T-helper 17 cell (primary cell): Measurements from ENCODE around the gene EML4. TPM values are rescaled to one million over a fixed set of nuclear protein-coding genes. Genes with fewer than 3 reads are reported as not detected.

Experiments
- ATAC-seq: fragments of 150-1000 bp; cut with Tn5 transposase; 2 replicates; pipeline ENCODE4 v1.10.0; 2021; ENCODE audit warnings: mild to moderate bottlenecking, moderate library complexity
- DNase-seq, 3 donors: peaks; one replicate each; pipeline versions ENCODE4 v3.0.0 to v3.0.0-alpha.2; 2020 to 2021
- H3K9me3 ChIP-seq: one replicate; pipeline ENCODE4 v1.7.0; 2013; ENCODE audit warnings: low read length, mild to moderate bottlenecking; ENCODE audit not compliant: control insufficient read depth, poor library complexity, severe bottlenecking
- H3K27ac Mint-ChIP-seq: one replicate; pipeline ENCODE4 v1.8.0; 2022; ENCODE audit warnings: mild to moderate bottlenecking, moderate library complexity, mixed read lengths
- H3K27me3 Mint-ChIP-seq: one replicate; pipeline ENCODE4 v1.8.0; 2022; ENCODE audit warnings: mixed read lengths
- H3K36me3 Mint-ChIP-seq: one replicate; pipeline ENCODE4 v1.8.0; 2022; ENCODE audit warnings: low read depth, mixed read lengths
- H3K4me1 Mint-ChIP-seq: one replicate; pipeline ENCODE4 v1.8.0; 2022; ENCODE audit warnings: mild to moderate bottlenecking, mixed read lengths
- H3K4me3 Mint-ChIP-seq: one replicate; pipeline ENCODE4 v1.8.0; 2022; ENCODE audit warnings: mild to moderate bottlenecking, moderate library complexity, mixed read lengths
- total RNA-seq, 4 donors: library from RNA in 2 of 4; stranded (reverse) in 2 of 4; gene quantifications; one replicate each; pipeline ENCODE4 v1.2.3 and lab custom pipeline; 2022 to 2026

EML4 gene
- total RNA-seq, 2 donors from 2014 or later = 292 to 348 TPM

- peaks cover 51% of the 10 kb centered on the region for H3K4me1 Mint-ChIP-seq
- H3K27ac Mint-ChIP-seq = peak overlapping the region; percentile 71
- no peaks in the 10 kb centered on the region for H3K9me3 ChIP-seq
- H3K4me3 Mint-ChIP-seq = no peak overlapping the region
- DNase-seq (no peak), ATAC-seq (no peak)
- H3K36me3 Mint-ChIP-seq = peaks cover 9% of the 10 kb centered on the region
- no peaks in the 10 kb centered on the region for H3K27me3 Mint-ChIP-seq
Measured at GRCh38 chr2:42186945-42187632, 17.9 kb downstream of the EML4 start.

GRCh38 chr2:42187886-42188285 lies 18.7 kb downstream of the EML4 start:
- Mint-ChIP-seq H3K27ac (peak overlapping the region; percentile 56), H3K4me3 (peak overlapping the region; percentile 9)

GRCh38 chr2:42189235-42189566 lies 20.0 kb downstream of the EML4 start:
- H3K4me3 Mint-ChIP-seq = peak overlapping the region; percentile 66
- H3K4me1 Mint-ChIP-seq = peaks cover 55% of the 10 kb centered on the region
- no peaks in the 10 kb centered on the region for H3K9me3 ChIP-seq
- peak overlapping the region; percentile 56 for H3K27ac Mint-ChIP-seq
- H3K36me3 Mint-ChIP-seq = peaks cover 9% of the 10 kb centered on the region
- no peak for DNase-seq
- no peaks in the 10 kb centered on the region for H3K27me3 Mint-ChIP-seq
- ATAC-seq = no peak

More at GRCh38 chr2:42187886-42188285, 18.7 kb downstream of the EML4 start:
- H3K4me1 Mint-ChIP-seq = peaks cover 48% of the 10 kb centered on the region
- peaks cover 9% of the 10 kb centered on the region for H3K36me3 Mint-ChIP-seq
- H3K9me3 ChIP-seq = no peaks in the 10 kb centered on the region
- ATAC-seq (no peak), DNase-seq (no peak)
- H3K27me3 Mint-ChIP-seq = no peaks in the 10 kb centered on the region

- Mint-ChIP-seq H3K27me3 (no peaks in the 10 kb centered on the region), H3K36me3 (peaks cover 5% of the 10 kb centered on the region), H3K4me3 (peak overlapping the region; percentile 42), H3K27ac (peak overlapping the region; percentile 90), H3K4me1 (peaks cover 53% of the 10 kb centered on the region)
- H3K9me3 ChIP-seq = no peaks in the 10 kb centered on the region
- ATAC-seq = no peak
- DNase-seq = no peak
Measured at GRCh38 chr2:42190191-42190590, 21.0 kb downstream of the EML4 start.

GRCh38 chr2:42191285-42192009 lies 22.3 kb downstream of the EML4 start:
- Mint-ChIP-seq H3K4me1 (peaks cover 51% of the 10 kb centered on the region), H3K27ac (peak overlapping the region; percentile 39), H3K27me3 (no peaks in the 10 kb centered on the region), H3K36me3 (peaks cover 4% of the 10 kb centered on the region), H3K4me3 (peak overlapping the region; percentile 52)
- no peak for DNase-seq
- no peak for ATAC-seq
- no peaks in the 10 kb centered on the region for H3K9me3 ChIP-seq

- H3K27ac Mint-ChIP-seq = peak overlapping the region; percentile 69
- peaks cover 55% of the 10 kb centered on the region for H3K4me1 Mint-ChIP-seq
- H3K9me3 ChIP-seq = no peaks in the 10 kb centered on the region
- no peaks in the 10 kb centered on the region for H3K27me3 Mint-ChIP-seq
- peaks cover 4% of the 10 kb centered on the region for H3K36me3 Mint-ChIP-seq
- ATAC-seq (no peak), DNase-seq (no peak)
- H3K4me3 Mint-ChIP-seq = peak overlapping the region; percentile 76
Measured at GRCh38 chr2:42192010-42192373, 22.8 kb downstream of the EML4 start.

GRCh38 chr2:42192652-42193566 lies 23.8 kb downstream of the EML4 start:
- ATAC-seq (peak; percentile 60), DNase-seq (no peak)
- Mint-ChIP-seq H3K4me1 (peaks cover 52% of the 10 kb centered on the region), H3K4me3 (peak overlapping the region; percentile 76), H3K27ac (peak overlapping the region; percentile 69), H3K27me3 (no peaks in the 10 kb centered on the region), H3K36me3 (peaks cover 4% of the 10 kb centered on the region)
- H3K9me3 ChIP-seq = no peaks in the 10 kb centered on the region

- H3K9me3 ChIP-seq = no peaks in the 10 kb centered on the region
- peak; percentile 22 for ATAC-seq
- peak overlapping the region; percentile 69 for H3K27ac Mint-ChIP-seq
- H3K36me3 Mint-ChIP-seq = peaks cover 4% of the 10 kb centered on the region
- DNase-seq = no peak
- H3K27me3 Mint-ChIP-seq = no peaks in the 10 kb centered on the region
- peak overlapping the region; percentile 76 for H3K4me3 Mint-ChIP-seq
- peaks cover 57% of the 10 kb centered on the region for H3K4me1 Mint-ChIP-seq
Measured at GRCh38 chr2:42193722-42194187, 24.6 kb downstream of the EML4 start.

- peak overlapping the region; percentile 69 for H3K27ac Mint-ChIP-seq
- H3K27me3 Mint-ChIP-seq = no peaks in the 10 kb centered on the region
- peaks cover 6% of the 10 kb centered on the region for H3K36me3 Mint-ChIP-seq
- ATAC-seq (no peak), DNase-seq (no peak)
- peaks cover 61% of the 10 kb centered on the region for H3K4me1 Mint-ChIP-seq
- H3K4me3 Mint-ChIP-seq = no peak overlapping the region
- no peaks in the 10 kb centered on the region for H3K9me3 ChIP-seq
Measured at GRCh38 chr2:42194428-42194827, 25.3 kb downstream of the EML4 start.

GRCh38 chr2:42195559-42195958 lies 26.4 kb downstream of the EML4 start:
- DNase-seq (no peak), ATAC-seq (no peak)
- Mint-ChIP-seq H3K27me3 (no peaks in the 10 kb centered on the region), H3K4me1 (peaks cover 62% of the 10 kb centered on the region), H3K4me3 (no peak overlapping the region), H3K27ac (peak overlapping the region; percentile 83), H3K36me3 (peaks cover 3% of the 10 kb centered on the region)
- no peaks in the 10 kb centered on the region for H3K9me3 ChIP-seq

- Mint-ChIP-seq H3K27ac (peak overlapping the region; percentile 83), H3K36me3 (peaks cover 3% of the 10 kb centered on the region), H3K27me3 (no peaks in the 10 kb centered on the region), H3K4me3 (peak overlapping the region; percentile 57), H3K4me1 (peaks cover 65% of the 10 kb centered on the region)
- no peaks in the 10 kb centered on the region for H3K9me3 ChIP-seq
- ATAC-seq = no peak
- no peak for DNase-seq
Measured at GRCh38 chr2:42196070-42196402, 26.9 kb downstream of the EML4 start.

GRCh38 chr2:42196403-42197267 lies 27.5 kb downstream of the EML4 start:
- peak overlapping the region; percentile 57 for H3K4me3 Mint-ChIP-seq
- peaks cover 64% of the 10 kb centered on the region for H3K4me1 Mint-ChIP-seq
- no peaks in the 10 kb centered on the region for H3K27me3 Mint-ChIP-seq
- peak in 1 of 3 donors; percentile 18 for DNase-seq
- H3K9me3 ChIP-seq = no peaks in the 10 kb centered on the region
- ATAC-seq = peak; percentile 71
- H3K36me3 Mint-ChIP-seq = peaks cover 3% of the 10 kb centered on the region
- peak overlapping the region; percentile 83 for H3K27ac Mint-ChIP-seq
